ENCODE results near the gene AOPEP.

The AOPEP gene

GRCh38 chr9:95101326-95101725 lies 374.8 kb downstream of the AOPEP start:
- H3K4me1 ChIP-seq (ENCODE audit: control insufficient read depth, insufficient read depth, low read length): no peaks in the 10 kb centered on the region
- peaks cover 0 to 34% of the 10 kb centered on the region in 2 experiments; a peak in 1 of 3 replicates for H3K36me3 ChIP-seq (ENCODE audit: control insufficient read depth in 2 of 2, insufficient read depth in 1 of 2, low read length in 2 of 2)
- CTCF ChIA-PET: interaction anchor here (0.5 to 1.5 kb wide), 2 partner anchors 26 to 264 kb away, joined by 3 to 4 read pairs; no protein-coding TSS in a partner anchor
- H3K4me3 ChIP-seq (ENCODE audit: low read depth, low read length): no peak overlapping the region
- TF ChIP-seq ZNF610 (tag by site-specific recombination; IDR thresholded peaks at IDR 0.05; ENCODE audit: borderline replicate concordance) (no peak), ZNF341 (tag by site-specific recombination; IDR thresholded peaks at IDR 0.05; ENCODE audit: low read depth) (no peak), KLF16 (tag by site-specific recombination; IDR thresholded peaks at IDR 0.05) (no peak), ZNF37A (tag by site-specific recombination; IDR thresholded peaks at IDR 0.05) (no peak), ZFP41 (tag by site-specific recombination; IDR thresholded peaks at IDR 0.05; ENCODE audit: borderline replicate concordance) (no peak), ZSCAN5A (tag by site-specific recombination; IDR thresholded peaks at IDR 0.05) (no peak), ZNF16 (tag by site-specific recombination; IDR thresholded peaks at IDR 0.05; ENCODE audit: low read depth) (no peak), KLF8 (tag by site-specific recombination; IDR thresholded peaks at IDR 0.05) (no peak), SETDB1 (IDR thresholded peaks at IDR 0.05; ENCODE audit: insufficient read length, low read length) (no peak), ZNF785 (tag by site-specific recombination; IDR thresholded peaks at IDR 0.05) (no peak), SP2 (tag by site-specific recombination; IDR thresholded peaks at IDR 0.05) (no peak)
- H3K9me3 ChIP-seq (ENCODE audit: control insufficient read depth, insufficient read depth, low read depth, low read length): no peaks in the 10 kb centered on the region
- no peak overlapping the region for H3K27ac ChIP-seq (ENCODE audit: extremely low read depth, low read depth, low read length)
- POLR2A ChIA-PET: no interaction called here

- Histone ChIP-seq H3K36me3 (ENCODE audit: control insufficient read depth in 2 of 2, insufficient read depth in 1 of 2, low read length in 2 of 2) (peaks cover 0 to 41% of the 10 kb centered on the region in 2 experiments; a peak in 1 of 3 replicates), H3K4me3 (ENCODE audit: low read depth, low read length) (no peak overlapping the region), H3K27ac (ENCODE audit: extremely low read depth, low read depth, low read length) (no peak overlapping the region), H3K4me1 (ENCODE audit: control insufficient read depth, insufficient read depth, low read length) (no peaks in the 10 kb centered on the region), H3K9me3 (ENCODE audit: control insufficient read depth, insufficient read depth, low read depth, low read length) (no peaks in the 10 kb centered on the region)
- TF ChIP-seq ZFP69B (tag by site-specific recombination; IDR thresholded peaks at IDR 0.05) (no peak), ZNF529 (tag by site-specific recombination; IDR thresholded peaks at IDR 0.05; ENCODE audit: insufficient replicate concordance) (no peak)
- ChIA-PET CTCF (interaction anchor here (0.6 to 1.5 kb wide), 3 partner anchors 26 to 260 kb away, joined by 3 to 4 read pairs (median 4); no protein-coding TSS in a partner anchor), POLR2A (no interaction called here)
These were observed 375.5 kb downstream of the AOPEP start for GRCh38 chr9:95102001-95102433.

- CTCF ChIA-PET: interaction anchor here (0.6 to 1.5 kb wide), 2 partner anchors 25 to 162 kb away, joined by 3 to 4 read pairs; no protein-coding TSS in a partner anchor
- H3K36me3 ChIP-seq (ENCODE audit: control insufficient read depth in 2 of 2, insufficient read depth in 1 of 2, low read length in 2 of 2): peaks cover 0 to 38% of the 10 kb centered on the region in 2 experiments; a peak in 1 of 3 replicates
- POLR2A ChIA-PET: no interaction called here
- no peak overlapping the region for H3K4me3 ChIP-seq (ENCODE audit: low read depth, low read length)
- H3K4me1 ChIP-seq (ENCODE audit: control insufficient read depth, insufficient read depth, low read length): no peaks in the 10 kb centered on the region
- H3K27ac ChIP-seq (ENCODE audit: extremely low read depth, low read depth, low read length): no peak overlapping the region
- H3K9me3 ChIP-seq (ENCODE audit: control insufficient read depth, insufficient read depth, low read depth, low read length): no peaks in the 10 kb centered on the region
- TF ChIP-seq TCF7L2 (IDR thresholded peaks at IDR 0.05; ENCODE audit: borderline replicate concordance, low read depth, low read length) (no peak), ZNF530 (tag by site-specific recombination; IDR thresholded peaks at IDR 0.05; ENCODE audit: low read depth) (no peak), ZNF571 (tag by site-specific recombination; IDR thresholded peaks at IDR 0.05) (no peak), KLF10 (tag by site-specific recombination; IDR thresholded peaks at IDR 0.05) (no peak), AEBP2 (tag by site-specific recombination; IDR thresholded peaks at IDR 0.05; ENCODE audit: borderline replicate concordance) (no peak), ZNF768 (tag by site-specific recombination; IDR thresholded peaks at IDR 0.05) (no peak), GLI4 (tag by site-specific recombination; IDR thresholded peaks at IDR 0.05) (no peak), GLI2 (tag by site-specific recombination; IDR thresholded peaks at IDR 0.05; ENCODE audit: borderline replicate concordance, low read depth) (no peak), ZNF112 (tag by site-specific recombination; IDR thresholded peaks at IDR 0.05) (no peak), MZF1 (tag by site-specific recombination; IDR thresholded peaks at IDR 0.05; ENCODE audit: borderline replicate concordance) (no peak), ZBTB20 (tag by site-specific recombination; IDR thresholded peaks at IDR 0.05) (no peak)
- TF ChIP-seq, protein P1, sequence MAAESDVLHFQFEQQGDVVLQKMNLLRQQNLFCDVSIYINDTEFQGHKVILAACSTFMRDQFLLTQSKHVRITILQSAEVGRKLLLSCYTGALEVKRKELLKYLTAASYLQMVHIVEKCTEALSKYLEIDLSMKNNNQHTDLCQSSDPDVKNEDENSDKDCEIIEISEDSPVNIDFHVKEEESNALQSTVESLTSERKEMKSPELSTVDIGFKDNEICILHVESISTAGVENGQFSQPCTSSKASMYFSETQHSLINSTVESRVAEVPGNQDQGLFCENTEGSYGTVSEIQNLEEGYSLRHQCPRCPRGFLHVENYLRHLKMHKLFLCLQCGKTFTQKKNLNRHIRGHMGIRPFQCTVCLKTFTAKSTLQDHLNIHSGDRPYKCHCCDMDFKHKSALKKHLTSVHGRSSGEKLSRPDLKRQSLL (tag by site-specific recombination; IDR thresholded peaks at IDR 0.05): no peak
These were observed 376.1 kb downstream of the AOPEP start for GRCh38 chr9:95102572-95102971.

All from HEK293 (cell line).